ENCODE results near the gene ZSCAN5C.
"Not testable (repeated sequence)": the region's sequence is repeated elsewhere in the genome, so short reads cannot be mapped to it uniquely, and the experiment has no call there.

The ZSCAN5C gene, protein sequence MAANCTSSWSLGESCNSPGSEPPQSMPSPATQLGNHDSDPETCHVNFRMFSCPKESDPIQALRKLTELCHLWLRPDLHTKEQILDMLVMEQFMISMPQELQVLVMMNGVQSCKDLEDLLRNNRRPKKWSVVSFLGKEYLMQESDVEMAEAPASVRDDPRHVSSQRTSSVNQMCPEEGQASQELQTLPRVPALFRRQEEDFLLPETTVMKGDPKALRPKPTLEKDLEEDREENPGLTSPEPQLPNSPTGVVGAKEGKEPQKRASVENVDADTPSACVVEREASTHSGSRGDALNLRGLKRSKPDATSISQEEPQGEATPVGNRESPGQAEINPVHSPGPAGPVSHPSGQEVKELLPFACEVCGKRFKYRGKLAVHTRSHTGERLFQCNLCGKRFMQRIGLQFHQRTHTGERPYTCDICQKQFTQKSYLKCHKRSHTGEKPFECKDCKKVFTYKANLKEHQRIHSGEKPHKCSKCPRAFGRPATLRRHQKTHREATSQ

DNA sequence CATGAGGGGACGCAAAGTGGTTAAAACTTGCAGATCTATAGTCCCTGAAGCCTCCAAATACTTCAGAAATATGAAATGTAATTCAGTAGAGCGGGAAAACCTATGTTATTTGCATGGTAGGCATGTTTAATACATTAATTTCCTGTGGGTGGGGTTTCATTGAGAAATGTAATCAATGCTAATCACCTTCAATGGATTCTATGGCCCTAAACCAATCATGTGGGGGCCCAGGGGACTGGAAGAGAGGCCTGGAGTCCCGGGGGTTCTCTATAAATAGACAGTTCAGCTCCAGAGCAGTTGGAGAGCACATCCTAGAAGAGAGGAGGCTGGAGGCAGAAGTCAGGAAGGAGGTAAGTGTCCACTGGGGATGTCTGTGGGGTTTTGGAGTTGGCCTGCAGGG lies at the start of gene ZSCAN5C:
ZSCAN5C (plus strand) TSS at position 301 of the 400 bp plus-strand sequence. CDS start 3,641 bp downstream, outside the sequence.
- DNase-seq (ENCODE audit: low read depth) = no peak

DNA sequence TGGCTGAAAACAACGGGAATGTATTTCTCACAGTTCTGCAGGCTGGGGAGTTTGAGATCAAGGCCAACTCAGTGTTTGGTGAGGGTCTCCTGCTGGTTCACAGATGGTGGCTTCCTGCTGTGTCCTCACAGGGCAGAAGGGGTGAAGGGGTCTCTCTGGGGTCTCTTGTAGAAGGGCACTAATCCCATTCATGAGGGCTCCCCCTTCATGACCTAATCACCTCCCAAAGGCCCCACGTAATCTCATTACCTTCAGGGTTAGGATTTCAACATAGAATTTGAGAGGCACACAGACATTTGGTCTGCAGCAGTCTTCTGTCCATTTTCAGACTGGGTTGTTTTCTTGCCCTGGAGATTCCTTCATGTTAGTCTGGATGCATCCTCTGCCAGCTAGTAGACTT lies 49.4 kb upstream of the ZSCAN5C start:
- DNase-seq (ENCODE audit: low read depth) = no peak

DNA sequence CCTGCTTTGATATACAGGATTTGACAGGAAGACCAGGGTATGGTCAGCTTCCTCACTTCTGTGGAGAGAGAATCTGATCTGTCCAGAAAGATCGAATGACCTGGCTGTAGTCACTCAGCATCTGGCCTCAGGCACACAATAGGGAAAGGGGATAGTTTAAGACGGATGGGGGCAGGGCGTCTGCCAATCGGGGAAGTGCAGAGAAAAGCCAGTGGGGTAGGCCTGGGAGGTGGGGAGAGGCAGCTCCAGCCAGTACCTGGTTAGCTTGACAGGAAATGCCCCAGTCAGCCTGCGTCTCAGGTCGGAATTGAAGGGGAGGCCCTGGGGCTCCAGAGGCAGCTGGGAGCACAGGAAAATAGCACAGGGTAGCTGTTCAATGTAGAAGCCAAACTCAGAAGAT lies 48.6 kb upstream of the ZSCAN5C start:
- no peak for DNase-seq (ENCODE audit: low read depth)

DNA sequence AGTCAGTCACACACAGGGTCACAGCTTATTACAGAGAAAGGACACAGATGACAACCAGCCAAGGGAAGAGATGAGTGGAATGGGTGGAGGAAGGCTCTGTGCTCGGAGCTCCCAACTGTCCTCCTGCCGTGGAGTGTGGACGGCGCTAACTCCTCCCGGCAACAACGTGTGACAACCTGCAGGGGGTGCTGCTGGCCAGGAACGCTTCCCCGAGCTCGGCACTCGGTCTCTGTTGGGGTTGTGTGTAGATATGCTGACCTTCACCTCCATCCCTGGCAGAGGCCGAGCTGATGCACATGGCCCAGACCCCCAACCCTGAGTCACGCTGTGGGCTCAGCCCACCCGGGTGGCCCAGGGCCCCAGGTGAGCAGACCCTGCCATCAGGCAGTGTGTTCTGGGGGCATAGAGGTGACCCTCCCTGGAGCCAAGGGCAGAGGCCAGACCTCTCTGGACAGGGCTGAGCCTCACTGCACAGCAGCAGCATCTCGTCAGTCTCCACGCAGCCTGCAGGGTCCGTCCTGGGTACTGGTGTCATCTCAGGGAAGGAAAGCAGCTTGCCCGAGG lies 46.9 kb upstream of the ZSCAN5C start:
- DNase-seq (ENCODE audit: low read depth) = no peak

DNA sequence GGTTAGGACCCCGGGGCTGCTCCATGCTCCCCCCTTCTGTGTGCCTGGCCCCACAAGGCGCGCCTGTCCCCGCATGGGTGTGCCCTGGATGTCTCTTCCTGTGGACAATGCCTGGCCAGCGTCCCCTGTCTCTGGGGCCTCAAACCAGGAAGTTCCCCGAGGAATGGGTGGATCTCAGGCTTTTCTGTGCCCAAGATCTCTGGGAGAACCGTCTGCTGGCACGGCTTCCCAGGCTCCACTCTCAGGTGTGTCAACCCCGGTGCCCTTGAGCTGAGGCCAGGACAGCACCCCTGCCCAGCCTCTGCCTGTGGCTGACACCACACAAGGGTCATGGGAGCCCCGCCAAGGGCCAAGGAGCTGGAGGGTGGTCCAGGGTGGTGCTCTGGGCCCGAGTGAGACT lies 45.3 kb upstream of the ZSCAN5C start:
- DNase-seq (ENCODE audit: low read depth) = no peak

DNA sequence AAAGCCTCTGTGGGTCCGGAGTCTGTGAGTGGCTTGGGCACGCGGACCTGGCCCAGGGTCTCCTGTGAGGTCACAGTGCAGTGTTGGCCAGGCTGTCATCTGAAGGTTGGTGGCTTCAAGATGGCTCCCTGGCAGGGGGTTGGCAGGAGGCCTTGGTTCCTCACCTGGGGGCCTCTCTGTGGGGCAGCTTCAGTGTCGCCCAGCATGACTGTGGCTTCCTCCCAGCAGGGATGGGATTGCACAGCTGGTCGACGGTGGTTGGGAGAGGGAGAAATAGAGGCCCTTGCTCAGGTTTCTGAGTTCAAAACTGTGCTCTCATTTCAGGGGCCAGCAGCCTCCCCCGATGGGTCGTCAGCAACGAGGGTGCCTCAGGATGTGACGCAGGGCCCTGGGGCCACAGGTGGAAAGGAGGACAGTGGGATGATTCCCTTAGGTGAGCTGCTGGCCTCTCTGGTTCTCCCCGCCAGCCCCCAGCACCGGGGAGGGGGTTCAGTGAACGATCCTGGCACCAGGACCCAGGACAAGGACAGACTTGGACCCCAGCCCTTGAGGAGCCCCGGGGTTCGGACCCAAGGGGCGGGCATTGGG lies 43.8 kb upstream of the ZSCAN5C start:
- no peak for DNase-seq (ENCODE audit: low read depth)

DNA sequence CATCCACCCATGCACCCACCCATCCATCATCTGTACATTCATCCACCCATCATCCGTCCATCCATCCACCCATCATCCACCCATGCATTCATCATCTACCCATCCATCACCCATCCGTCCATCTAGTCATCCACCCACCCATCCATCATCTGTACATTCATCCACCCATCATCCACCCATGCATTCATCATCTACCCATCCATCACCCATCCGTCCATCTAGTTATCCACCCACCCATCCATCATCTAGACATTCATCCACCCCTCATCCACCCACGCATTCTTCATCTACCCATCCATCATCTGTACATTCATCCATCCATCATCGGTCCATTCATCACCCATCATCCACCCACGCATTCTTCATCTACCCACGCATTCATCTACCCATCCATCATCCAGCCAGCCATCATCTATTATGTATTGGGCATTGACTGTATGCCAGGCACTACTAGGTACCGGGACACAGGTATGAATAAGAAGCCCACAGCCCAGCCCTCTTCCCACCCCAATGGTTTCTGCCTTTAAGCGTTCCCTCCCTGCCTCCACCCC lies 43.0 kb upstream of the ZSCAN5C start:
- no peak for DNase-seq (ENCODE audit: low read depth)

DNA sequence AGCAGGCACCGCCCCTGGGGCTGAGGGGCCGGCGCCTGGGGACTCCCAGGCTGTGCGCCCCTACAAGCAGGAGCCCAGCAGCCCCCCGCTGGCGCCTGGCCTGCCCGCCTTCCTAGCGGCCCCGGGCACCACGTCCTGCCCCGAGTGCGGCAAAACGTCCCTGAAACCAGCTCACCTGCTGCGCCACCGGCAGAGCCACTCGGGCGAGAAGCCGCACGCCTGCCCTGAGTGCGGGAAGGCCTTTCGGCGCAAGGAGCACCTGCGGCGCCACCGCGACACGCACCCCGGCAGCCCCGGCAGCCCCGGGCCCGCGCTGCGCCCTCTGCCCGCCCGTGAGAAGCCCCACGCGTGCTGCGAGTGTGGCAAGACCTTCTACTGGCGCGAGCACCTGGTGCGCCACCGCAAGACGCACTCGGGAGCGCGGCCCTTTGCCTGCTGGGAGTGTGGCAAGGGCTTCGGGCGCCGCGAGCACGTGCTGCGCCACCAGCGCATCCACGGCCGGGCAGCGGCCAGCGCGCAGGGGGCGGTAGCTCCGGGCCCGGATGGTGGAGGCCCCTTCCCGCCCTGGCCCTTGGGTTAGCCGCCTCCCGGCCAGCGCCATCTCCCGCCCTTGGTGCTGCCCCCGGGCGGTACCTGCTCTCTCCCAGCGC lies 42.3 kb upstream of the ZSCAN5C start:
- DNase-seq (ENCODE audit: low read depth) = no peak

DNA sequence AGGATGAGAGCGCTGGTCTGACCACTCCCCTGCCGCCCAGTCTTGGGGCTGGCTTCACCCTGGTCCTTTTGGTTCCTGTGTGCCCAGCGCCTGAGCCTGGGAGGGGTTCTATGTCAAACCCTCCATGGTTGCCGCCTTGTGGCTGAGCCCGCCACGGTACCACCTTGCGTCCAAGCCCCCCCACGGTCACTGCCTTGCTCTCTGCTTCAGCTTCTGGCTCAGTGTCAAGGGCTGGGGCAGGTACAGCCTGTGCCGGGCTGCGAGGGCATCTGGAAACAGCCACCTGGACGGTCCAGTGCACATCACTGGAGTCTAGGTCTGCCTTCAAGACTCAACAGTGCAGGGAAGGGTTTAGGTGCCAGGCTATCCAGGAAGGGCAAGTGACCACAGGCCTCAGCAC lies 40.5 kb upstream of the ZSCAN5C start:
- DNase-seq (ENCODE audit: low read depth) = no peak

DNA sequence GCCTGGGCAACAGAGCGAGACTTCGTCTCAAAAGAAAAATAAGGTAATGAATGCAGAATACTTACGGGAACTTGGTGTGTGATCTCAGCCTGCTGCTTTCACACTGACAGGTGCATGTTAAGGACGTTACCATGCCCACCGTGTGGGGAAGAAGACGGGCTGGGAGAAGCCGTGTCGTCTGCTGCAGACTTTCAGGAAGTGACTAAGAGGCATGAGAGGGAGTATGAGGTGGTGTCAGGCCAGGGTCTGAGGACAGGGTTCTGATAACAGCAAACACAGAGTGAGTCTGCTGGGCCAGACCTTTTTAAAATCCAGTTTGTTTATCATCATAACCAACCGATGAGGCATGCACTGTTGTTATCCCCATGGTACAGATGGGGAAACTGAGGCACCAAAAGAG lies 39.8 kb upstream of the ZSCAN5C start:
- DNase-seq (ENCODE audit: low read depth) = no peak

DNA sequence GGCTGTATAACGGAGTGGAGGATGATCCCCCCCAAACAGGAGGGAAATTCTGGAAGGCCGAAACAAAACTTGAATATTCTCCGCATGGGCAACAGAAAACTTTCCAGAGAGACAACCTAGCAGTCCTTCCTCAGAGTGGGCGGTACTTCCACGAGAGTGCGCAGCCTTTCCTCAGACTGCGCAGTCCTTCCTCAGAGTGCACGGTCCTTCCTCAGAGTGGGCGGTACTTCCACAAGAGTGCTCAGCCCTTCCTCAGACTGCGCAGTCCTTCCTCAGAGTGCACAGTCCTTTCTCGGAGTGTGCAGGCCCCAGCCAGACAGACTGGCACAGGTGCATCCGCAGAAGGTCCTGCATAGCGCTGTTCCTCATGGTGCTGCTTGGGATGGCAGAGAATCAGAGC lies 39.0 kb upstream of the ZSCAN5C start:
- DNase-seq (ENCODE audit: low read depth) = no peak

DNA sequence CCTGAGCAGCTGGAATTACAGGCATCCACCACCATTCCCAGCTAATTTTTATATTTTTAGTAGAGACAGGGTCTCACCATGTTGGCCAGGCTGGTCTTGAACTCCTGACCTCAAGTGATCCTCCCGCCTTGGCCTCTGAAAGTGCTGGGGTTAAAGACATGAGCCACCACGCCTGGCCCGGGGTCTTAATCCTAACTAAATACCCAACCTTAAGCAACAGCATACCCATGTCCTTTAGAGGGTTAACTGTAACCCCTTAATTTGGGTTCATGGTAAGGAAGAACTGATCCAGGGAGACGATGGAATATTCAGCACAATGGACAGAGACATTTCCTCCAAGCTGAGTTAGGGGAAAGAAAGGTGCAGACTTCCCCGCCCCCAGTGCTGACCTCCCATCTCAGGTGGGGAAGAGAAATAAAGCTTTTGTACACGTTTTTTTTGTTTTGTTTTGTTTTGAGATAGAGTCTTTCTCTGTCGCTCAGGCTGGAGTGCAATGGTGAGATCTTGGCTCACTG lies 35.0 kb upstream of the ZSCAN5C start:
- peak; percentile 7 for DNase-seq (ENCODE audit: low read depth)

DNA sequence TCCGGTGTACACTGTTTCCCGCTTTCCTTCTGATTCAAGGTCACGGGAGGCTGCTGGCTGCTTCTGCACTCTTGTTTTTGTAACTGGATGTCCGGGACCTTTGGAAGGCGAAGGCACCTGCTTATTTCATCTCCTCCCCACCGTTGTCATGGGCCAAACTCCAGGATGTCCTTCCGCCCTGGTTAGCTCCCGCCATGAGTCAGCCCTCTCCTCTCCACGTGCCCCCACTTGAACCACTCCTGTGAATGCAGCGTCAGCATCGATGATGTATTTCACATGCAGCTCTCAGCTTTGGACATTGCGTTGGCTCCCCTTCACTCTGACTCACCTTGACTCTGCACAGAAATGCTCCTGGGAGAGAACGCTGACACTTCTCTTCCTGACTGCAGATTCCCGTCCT lies 31.8 kb upstream of the ZSCAN5C start:
- no peak for DNase-seq (ENCODE audit: low read depth)

DNA sequence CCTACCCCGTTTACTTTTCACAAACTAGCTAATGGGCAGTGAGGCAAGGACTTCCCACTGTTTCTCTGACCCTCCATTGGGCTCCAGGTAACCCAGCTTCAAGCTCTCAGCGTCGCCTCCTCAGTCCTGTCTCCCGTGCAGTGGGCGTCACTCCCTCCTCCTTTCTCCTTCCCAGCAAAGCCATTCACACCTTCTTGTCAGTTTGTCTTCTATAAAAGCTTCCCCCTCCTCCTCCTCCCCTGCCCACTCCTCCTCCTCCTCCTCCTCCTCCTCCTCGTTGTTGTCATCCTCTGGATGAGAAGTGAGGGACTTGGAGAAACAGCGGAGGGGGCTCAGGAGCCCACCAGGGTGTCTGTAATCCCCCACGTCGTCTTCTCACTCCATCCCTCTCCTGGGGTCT lies 28.0 kb upstream of the ZSCAN5C start:
- DNase-seq (ENCODE audit: low read depth) = no peak

DNA sequence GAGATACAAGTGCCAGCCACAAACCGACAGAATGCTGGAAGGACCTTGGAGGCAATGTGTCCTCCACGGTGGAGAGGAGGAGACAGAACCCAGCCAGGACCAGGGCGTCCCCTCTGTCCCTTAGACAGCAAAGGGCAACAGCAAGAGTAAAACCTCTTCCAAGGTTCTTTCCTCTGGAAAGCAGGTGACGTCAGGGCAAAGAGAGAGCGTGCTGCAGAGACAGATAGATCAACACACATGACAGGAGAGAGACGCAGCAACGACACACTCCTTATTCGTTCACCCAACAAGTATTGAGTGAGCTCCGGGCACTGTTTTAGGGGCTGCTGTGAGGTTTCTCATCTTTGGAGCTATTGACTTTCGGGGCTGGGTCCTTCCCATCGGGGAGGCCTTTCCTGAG lies 27.5 kb upstream of the ZSCAN5C start:
- no peak for DNase-seq (ENCODE audit: low read depth)

DNA sequence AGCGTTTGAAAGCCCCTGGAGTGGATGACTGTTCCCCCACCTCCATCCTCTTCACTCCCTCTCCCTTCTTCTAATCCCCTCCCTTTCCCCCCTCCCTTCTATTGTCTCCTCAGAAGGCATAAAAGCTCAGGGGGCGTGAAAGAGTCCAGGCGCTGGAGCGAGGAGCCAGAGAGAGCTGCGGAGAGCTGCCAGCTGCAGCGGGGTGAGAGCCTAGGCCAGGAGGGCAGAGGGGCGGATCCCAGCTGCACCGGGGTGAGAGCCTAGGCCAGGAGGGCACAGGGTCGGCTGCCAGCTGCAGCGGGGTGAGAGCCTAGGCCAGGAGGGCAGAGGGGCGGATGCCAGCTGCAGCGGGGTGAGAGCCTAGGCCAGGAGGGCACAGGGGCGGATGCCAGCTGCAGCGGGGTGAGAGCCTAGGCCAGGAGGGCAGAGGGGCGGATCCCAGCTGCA lies 26.2 kb upstream of the ZSCAN5C start, which contains the start of gene GALP:
GALP (plus strand) TSS at position 148 of the 447 bp plus-strand sequence. CDS start 1,101 bp downstream, outside the sequence.
- DNase-seq (ENCODE audit: low read depth) = not testable (repeated sequence)

DNA sequence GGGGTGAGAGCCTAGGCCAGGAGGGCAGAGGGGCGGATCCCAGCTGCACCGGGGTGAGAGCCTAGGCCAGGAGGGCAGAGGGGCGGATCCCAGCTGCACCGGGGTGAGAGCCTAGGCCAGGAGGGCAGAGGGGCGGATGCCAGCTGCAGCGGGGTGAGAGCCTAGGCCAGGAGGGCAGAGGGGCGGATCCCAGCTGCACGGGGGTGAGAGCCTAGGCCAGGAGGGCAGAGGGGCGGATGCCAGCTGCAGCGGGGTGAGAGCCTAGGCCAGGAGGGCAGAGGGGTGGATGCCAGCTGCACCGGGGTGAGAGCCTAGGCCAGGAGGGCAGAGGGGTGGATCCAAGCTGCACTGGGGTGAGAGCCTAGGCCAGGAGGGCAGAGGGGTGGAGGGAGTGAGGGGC lies 25.8 kb upstream of the ZSCAN5C start:
- DNase-seq (ENCODE audit: low read depth) = not testable (repeated sequence)

DNA sequence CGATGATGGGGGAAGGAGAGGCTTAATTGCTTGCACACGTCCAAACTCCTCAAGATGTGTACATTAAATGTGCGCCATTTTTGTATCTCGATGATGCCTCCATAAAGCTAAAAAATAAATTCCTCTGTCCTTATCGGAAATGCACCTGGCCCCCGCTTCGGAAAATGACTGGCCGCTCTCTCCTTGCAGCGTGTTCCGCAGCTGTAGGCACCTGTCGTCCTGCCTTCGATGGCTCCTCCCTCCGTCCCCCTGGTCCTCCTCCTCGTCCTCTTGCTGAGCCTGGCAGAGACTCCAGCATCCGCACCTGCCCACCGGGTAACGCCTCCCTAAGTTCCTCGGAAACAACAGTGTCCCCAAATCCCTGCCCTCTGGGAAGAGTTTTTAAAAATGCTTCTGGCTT lies 25.2 kb upstream of the ZSCAN5C start:
- no peak for DNase-seq (ENCODE audit: low read depth)

DNA sequence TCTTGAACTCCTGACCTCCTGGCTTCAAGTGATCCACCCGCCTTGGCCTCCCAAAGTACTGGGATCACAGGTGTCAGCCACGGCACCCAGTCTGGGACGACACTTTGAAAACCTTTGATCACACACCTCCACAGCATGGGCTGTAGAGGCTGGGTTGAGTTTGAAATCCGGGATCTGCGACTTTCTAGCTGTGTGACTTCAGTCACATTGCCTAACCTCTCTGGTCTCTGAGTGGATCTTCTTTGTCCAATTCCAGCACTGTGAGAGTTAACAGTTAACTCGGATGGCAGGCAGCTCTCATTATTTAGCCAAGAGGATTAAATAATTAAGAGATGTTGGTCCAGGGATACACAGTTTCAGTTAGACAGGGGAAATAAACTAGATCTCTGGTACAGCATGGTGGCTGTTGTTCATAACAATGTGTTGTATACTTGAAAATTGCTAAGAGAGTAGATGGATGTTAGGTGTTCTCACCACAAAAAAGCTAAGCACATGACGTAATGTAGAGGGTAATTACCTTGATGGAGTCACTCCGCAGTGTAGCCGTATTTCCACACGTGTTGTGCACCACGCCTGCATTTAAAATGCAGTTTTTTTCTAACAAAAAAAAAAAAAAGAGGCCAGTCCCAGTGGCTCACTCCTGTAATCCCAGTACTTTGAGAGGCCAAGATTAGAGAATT lies 24.4 kb upstream of the ZSCAN5C start:
- DNase-seq (ENCODE audit: low read depth) = no peak

DNA sequence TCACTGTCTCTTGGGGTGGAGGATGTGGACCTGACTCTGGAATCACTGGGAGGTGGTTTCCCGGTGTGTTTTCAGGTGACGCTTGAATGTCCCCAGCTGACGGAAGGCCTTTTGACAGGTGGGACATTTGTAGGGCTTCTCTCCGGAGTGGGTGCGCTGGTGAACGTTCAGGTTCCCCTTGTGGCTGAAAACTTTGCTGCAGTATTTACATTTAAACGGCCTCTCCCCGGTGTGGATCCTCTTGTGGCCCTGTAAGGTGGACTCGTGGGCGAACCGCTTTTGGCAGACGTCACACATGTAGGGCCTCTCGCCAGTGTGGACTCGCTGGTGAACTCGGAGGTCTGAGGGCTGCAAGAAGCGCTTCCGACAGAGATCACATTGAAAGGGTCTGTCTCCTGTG lies 12.3 kb upstream of the ZSCAN5C start:
- no peak for DNase-seq (ENCODE audit: low read depth)

DNA sequence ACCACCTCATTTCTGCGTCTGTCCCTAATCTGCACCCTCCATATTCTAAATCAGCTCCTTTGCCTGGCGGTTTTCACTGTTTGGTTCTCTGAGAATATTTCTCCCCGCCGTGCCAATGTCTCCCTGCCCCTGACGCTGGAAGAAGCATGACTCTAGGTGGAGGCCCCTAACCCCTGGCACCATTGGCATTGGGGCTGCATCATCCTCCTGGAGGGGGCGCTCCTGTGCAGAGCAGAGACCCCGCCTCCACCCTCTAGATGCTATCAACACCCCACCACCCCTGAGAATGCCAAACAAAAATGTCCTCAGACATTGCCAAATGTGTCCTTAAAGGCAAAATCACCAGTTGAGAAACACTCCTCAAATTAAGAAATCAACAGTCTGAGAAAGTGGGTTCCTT lies 11.0 kb upstream of the ZSCAN5C start:
- no peak for DNase-seq (ENCODE audit: low read depth)

Measured in EH (cell line).